GM10248 (cell line): ENCODE measurements around the gene OST4.

Experiments
- CTCF ChIA-PET: fragments of 300-600 bp; sonication (Branson Sonifier 250); formaldehyde crosslinking; extraction: SDS; loops from one replicate; lab custom pipeline; 2021; ENCODE audit warnings: antibody characterized with exemption; lab: Yijun Ruan, JAX
- POLR2A ChIA-PET: fragments of 350-650 bp; sonication (Branson Sonifier 250); formaldehyde crosslinking; extraction: SDS; loops from one replicate; lab custom pipeline; 2020; ENCODE audit warnings: antibody characterized with exemption; lab: Yijun Ruan, JAX
- DNase-seq: peaks from one replicate; pipeline ENCODE4 v3.0.0; 2012; ENCODE audit errors: extremely low spot score
- TF ChIP-seq, protein P1 (sequence below): IDR thresholded peaks from 2 replicates; pipeline ENCODE4 v1.5.1; 2012; ENCODE audit warnings: mild to moderate bottlenecking, low read depth; ENCODE audit errors: extremely low read depth, missing control alignments, control extremely low read depth

The OST4 gene

DNA sequence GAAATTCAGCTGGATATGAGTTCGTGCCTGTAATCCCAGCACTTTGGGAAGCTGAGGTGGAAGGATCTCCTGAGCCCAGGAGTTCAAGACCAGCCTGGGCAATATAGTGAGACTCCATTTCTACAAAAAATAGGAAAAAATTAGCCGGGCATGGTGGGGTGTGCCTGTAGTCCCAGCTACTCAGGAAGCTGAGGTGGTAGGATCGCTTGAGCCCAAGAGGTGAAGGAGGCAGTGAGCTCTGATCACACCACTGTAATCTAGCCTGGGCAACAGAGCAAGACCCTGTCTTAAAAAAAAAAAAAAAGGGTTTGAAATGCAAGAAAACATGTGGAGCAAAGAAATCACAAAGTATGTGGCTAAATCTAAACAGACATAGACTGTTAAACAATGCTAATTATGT is 37.6 kb upstream of the OST4 start:
- ChIA-PET CTCF (interaction anchor here (1.3 to 3.2 kb wide), 4 partner anchors 11 to 194 kb away, joined by 3 to 16 read pairs (median 6); partner anchors contain the start of gene TRIM54), POLR2A (no interaction called here)
- no peak for DNase-seq
- TF ChIP-seq, protein P1, sequence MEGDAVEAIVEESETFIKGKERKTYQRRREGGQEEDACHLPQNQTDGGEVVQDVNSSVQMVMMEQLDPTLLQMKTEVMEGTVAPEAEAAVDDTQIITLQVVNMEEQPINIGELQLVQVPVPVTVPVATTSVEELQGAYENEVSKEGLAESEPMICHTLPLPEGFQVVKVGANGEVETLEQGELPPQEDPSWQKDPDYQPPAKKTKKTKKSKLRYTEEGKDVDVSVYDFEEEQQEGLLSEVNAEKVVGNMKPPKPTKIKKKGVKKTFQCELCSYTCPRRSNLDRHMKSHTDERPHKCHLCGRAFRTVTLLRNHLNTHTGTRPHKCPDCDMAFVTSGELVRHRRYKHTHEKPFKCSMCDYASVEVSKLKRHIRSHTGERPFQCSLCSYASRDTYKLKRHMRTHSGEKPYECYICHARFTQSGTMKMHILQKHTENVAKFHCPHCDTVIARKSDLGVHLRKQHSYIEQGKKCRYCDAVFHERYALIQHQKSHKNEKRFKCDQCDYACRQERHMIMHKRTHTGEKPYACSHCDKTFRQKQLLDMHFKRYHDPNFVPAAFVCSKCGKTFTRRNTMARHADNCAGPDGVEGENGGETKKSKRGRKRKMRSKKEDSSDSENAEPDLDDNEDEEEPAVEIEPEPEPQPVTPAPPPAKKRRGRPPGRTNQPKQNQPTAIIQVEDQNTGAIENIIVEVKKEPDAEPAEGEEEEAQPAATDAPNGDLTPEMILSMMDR: no peak

DNA sequence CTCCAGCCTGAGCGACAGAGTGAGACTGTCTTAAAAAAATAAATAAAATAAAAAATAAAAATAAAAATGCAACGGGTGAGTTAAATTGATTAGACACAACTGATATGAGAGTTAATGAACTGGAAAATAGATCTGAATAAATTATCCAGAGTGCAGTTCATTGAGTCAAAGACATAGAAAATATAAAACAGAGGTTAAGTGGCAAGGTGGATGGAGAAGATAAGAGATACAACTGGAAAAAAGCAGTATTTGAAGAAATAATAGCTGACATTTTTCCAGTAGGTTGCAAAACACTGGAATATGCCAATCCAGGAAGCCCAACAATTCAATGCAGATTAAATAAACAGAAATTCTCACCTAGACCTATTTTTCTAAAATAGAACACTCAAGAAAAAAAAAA is 36.8 kb upstream of the OST4 start:
- no peak for DNase-seq
- ChIA-PET POLR2A (no interaction called here), CTCF (interaction anchor here (1.5 to 3.2 kb wide), 4 partner anchors 9 to 172 kb away, joined by 4 to 16 read pairs (median 6); partner anchors contain the start of gene TRIM54)
- TF ChIP-seq, protein P1: no peak

DNA sequence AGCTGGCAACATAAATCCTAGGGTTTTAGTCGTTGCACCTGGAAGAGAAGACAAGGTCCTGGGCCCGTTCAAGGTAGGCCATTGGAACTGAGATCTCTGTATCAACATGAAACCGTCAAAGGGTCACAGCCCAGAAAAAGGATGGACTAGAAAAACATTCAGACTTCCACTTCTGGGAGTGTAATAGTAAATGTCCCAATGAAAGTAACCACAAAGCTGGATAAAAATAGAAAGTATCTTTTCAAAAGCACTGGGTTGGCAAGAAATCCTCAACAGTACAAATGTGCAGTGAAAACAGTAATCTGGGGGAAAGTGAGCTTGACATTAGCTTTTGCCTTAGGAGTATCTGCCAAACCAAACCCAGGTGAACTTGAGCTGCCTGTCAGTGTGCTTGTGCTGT is 34.5 kb upstream of the OST4 start:
- ChIA-PET CTCF (interaction anchor here (0.9 to 2.2 kb wide), 8 partner anchors 10 to 196 kb away, joined by 3 to 15 read pairs (median 4); no protein-coding TSS in a partner anchor), POLR2A (interaction anchor here (0.6 kb wide), 1 partner anchor 21 kb away, joined by 5 read pairs; no protein-coding TSS in a partner anchor)
- no peak for DNase-seq
- TF ChIP-seq, protein P1: no peak

DNA sequence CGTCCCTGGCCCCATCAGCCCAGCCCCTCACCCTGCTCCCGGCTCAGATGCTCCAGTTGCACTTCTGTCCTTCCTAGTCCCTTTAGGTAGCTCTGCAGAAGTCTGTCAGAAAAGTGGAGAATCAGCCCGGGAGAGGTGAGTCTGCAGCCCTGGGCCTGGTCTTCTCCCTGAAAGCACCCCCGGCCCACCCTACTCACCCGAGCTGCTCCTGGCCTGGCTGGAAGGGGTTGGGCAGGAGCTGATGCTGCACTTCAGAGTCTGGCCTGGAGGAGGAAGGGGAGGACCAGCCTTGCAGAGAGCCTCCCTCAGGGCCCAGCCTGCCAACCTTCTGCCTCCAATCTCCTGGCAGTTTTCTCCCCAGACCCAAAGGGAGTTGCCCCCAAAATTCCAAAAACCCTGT is 30.9 kb upstream of the OST4 start:
- TF ChIP-seq, protein P1: no peak
- POLR2A ChIA-PET: no interaction called here

DNA sequence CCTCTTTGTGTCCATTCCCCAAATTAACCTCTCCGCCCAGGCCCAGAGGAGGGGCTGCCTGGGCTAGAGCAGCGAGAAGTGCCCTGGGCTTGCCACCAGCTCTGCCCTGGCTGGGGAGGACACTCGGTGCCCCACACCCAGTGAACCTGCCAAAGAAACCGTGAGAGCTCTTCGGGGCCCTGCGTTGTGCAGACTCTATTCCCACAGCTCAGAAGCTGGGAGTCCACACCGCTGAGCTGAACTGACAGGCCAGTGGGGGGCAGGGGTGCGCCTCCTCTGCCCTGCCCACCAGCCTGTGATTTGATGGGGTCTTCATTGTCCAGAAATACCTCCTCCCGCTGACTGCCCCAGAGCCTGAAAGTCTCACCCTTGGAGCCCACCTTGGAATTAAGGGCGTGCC is 28.6 kb upstream of the OST4 start:
- ChIA-PET CTCF (interaction anchor here (0.9 to 10.8 kb wide), 15 partner anchors 8 to 205 kb away, joined by 3 to 136 read pairs (median 4); partner anchors contain the start of genes KHK, PREB and TRIM54), POLR2A (no interaction called here)
- TF ChIP-seq, protein P1: no peak

More for the DNA sequence above, 30.9 kb upstream of the OST4 start:
- DNase-seq: no peak
- CTCF ChIA-PET: interaction anchor here (0.9 to 10.8 kb wide), 13 partner anchors 9 to 201 kb away, joined by 3 to 136 read pairs (median 4); partner anchors contain the start of genes KHK and TRIM54

DNA sequence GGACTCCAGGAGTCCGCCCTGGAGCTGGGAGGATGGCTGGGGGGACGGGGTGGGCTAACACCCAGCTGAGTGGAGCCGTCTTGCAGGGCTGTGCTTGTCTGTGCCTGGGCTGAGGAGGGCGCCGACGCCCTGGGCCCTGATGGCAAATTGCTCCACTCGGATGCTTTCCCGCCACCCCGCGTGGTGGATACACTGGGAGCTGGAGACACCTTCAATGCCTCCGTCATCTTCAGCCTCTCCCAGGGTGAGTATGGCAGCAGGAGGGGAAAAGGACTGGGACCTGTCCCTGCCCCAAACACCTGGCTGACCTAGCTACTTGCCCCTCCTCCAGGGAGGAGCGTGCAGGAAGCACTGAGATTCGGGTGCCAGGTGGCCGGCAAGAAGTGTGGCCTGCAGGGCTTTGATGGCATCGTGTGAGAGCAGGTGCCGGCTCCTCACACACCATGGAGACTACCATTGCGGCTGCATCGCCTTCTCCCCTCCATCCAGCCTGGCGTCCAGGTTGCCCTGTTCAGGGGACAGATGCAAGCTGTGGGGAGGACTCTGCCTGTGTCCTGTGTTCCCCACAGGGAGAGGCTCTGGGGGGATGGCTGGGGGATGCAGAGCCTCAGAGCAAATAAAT is 28.0 kb upstream of the OST4 start:
- ChIA-PET CTCF (interaction anchor here (0.7 to 10.8 kb wide), 17 partner anchors 8 to 206 kb away, joined by 3 to 136 read pairs (median 4); partner anchors contain the start of genes KHK, PREB and TRIM54), POLR2A (no interaction called here)
- TF ChIP-seq, protein P1: no peak
- DNase-seq: no peak

More for the DNA sequence above, 28.6 kb upstream of the OST4 start:
- no peak for DNase-seq
